H9 (cell line): ENCODE data around the gene TMF1. TPM values are rescaled to one million over a fixed set of nuclear protein-coding genes. Genes with fewer than 3 reads are reported as not detected.

Source experiments
- DNase-seq: peaks from one replicate; pipeline ENCODE4 v3.0.0-alpha.2; 2017
- H2AFZ ChIP-seq: one replicate; pipeline ENCODE4 v1.6.1; 2013; ENCODE audit warnings: mild to moderate bottlenecking, low read length, control low read depth, moderate library complexity
- H2AK5ac ChIP-seq: 2 replicates; pipeline ENCODE4 v1.6.1; 2013; ENCODE audit warnings: low read length, control low read depth, mixed read lengths; ENCODE audit not compliant: insufficient read length
- H2BK120ac ChIP-seq: one replicate; pipeline ENCODE4 v1.6.1; 2013; ENCODE audit warnings: low read depth, mild to moderate bottlenecking, low read length, control low read depth, inconsistent platforms; ENCODE audit not compliant: poor library complexity, severe bottlenecking
- H2BK12ac ChIP-seq: 2 replicates; pipeline ENCODE4 v1.6.1; 2013; ENCODE audit warnings: low read length, control low read depth, mixed read lengths, low read depth; ENCODE audit not compliant: insufficient read length
- H2BK15ac ChIP-seq: 2 replicates; pipeline ENCODE4 v1.6.1; 2013; ENCODE audit warnings: low read depth, low read length, control low read depth
- H2BK20ac ChIP-seq: one replicate; pipeline ENCODE4 v1.6.1; 2013; ENCODE audit warnings: low read depth, mild to moderate bottlenecking, low read length, control low read depth, inconsistent platforms; ENCODE audit not compliant: poor library complexity, severe bottlenecking
- H2BK5ac ChIP-seq: 2 replicates; pipeline ENCODE4 v1.6.1; 2013; ENCODE audit warnings: low read length, control low read depth, mixed read lengths; ENCODE audit not compliant: insufficient read length
- H3K14ac ChIP-seq: 2 replicates; pipeline ENCODE4 v1.6.1; 2013; ENCODE audit warnings: low read length, control low read depth; ENCODE audit not compliant: insufficient read depth
- H3K18ac ChIP-seq: 2 replicates; pipeline ENCODE4 v1.6.1; 2013; ENCODE audit warnings: low read depth, mild to moderate bottlenecking, mixed read lengths, low read length, control low read depth; ENCODE audit not compliant: insufficient read length
- H3K23ac ChIP-seq: 2 replicates; pipeline ENCODE4 v1.6.1; 2013; ENCODE audit warnings: low read length, control low read depth, mixed read lengths, low read depth; ENCODE audit not compliant: insufficient read length
- H3K23me2 ChIP-seq: 2 replicates; pipeline ENCODE4 v1.6.1; 2013; ENCODE audit warnings: low read depth, mild to moderate bottlenecking, mixed read lengths, low read length, control low read depth; ENCODE audit not compliant: insufficient read length, poor library complexity, severe bottlenecking
- H3K27ac ChIP-seq: 2 replicates; pipeline ENCODE4 v1.5.1; 2013; ENCODE audit warnings: low read length, control low read depth, mixed read lengths, low read depth; ENCODE audit not compliant: insufficient read length
- H3K27me3 ChIP-seq: 2 replicates; pipeline ENCODE4 v1.6.1; 2013; ENCODE audit warnings: low read length, control low read depth, inconsistent platforms; ENCODE audit not compliant: insufficient read depth
- H3K4ac ChIP-seq: 2 replicates; pipeline ENCODE4 v1.6.1; 2013; ENCODE audit warnings: low read depth, mild to moderate bottlenecking, control low read depth, inconsistent platforms, low read length, moderate library complexity
- H3K4me1 ChIP-seq: 2 replicates; pipeline ENCODE4 v1.6.1; 2013; ENCODE audit warnings: low read length, control low read depth, inconsistent platforms; ENCODE audit not compliant: insufficient read depth
- H3K4me2 ChIP-seq: 2 replicates; pipeline ENCODE4 v1.6.1; 2013; ENCODE audit warnings: low read length, control low read depth, mixed read lengths; ENCODE audit not compliant: insufficient read length, insufficient read depth
- H3K56ac ChIP-seq: 2 replicates; pipeline ENCODE4 v1.6.1; 2013; ENCODE audit warnings: low read depth, mild to moderate bottlenecking, mixed read lengths, low read length, control low read depth; ENCODE audit not compliant: insufficient read length
- H3K79me1 ChIP-seq: 2 replicates; pipeline ENCODE4 v1.6.1; 2013; ENCODE audit warnings: low read depth, mild to moderate bottlenecking, moderate library complexity, low read length, control low read depth, inconsistent platforms; ENCODE audit not compliant: insufficient read depth, poor library complexity, severe bottlenecking
- H3K79me2 ChIP-seq: 2 replicates; pipeline ENCODE4 v1.6.1; 2013; ENCODE audit warnings: low read length, control low read depth, inconsistent platforms; ENCODE audit not compliant: insufficient read depth
- H3K9ac ChIP-seq: 2 replicates; pipeline ENCODE4 v1.6.1; 2013; ENCODE audit warnings: low read length, control low read depth, mixed read lengths; ENCODE audit not compliant: insufficient read length; ENCODE audit errors: extremely low read depth
- H3K9me3 ChIP-seq: one replicate; pipeline ENCODE4 v1.6.1; 2013; ENCODE audit warnings: low read depth, low read length, inconsistent platforms; ENCODE audit not compliant: control insufficient read depth
- H3T11ph ChIP-seq: one replicate; pipeline ENCODE4 v1.6.1; 2013; ENCODE audit warnings: mild to moderate bottlenecking, low read length, control low read depth, inconsistent platforms
- H4K20me1 ChIP-seq: one replicate; pipeline ENCODE4 v1.6.1; 2013; ENCODE audit not compliant: control insufficient read depth, insufficient read length, insufficient read depth
- H4K5ac ChIP-seq: 2 replicates; pipeline ENCODE4 v1.6.1; 2013; ENCODE audit warnings: low read depth, mild to moderate bottlenecking, mixed read lengths, low read length, control low read depth; ENCODE audit not compliant: insufficient read length
- H4K8ac ChIP-seq: replicated peaks from 2 replicates; pipeline ENCODE4 v1.6.1; 2013; ENCODE audit warnings: low read length, control low read depth, mixed read lengths, low read depth; ENCODE audit not compliant: insufficient read length
- H4K91ac ChIP-seq: 2 replicates; pipeline ENCODE4 v1.6.1; 2013; ENCODE audit warnings: low read depth, mild to moderate bottlenecking, moderate library complexity, mixed read lengths, low read length, control low read depth; ENCODE audit not compliant: insufficient read length
- H3K27ac Mint-ChIP-seq, 3 experiments: 2 replicates in 2 of 3; 3 replicates in 1 of 3; pipeline ENCODE4 v1.8.0; 2020 to 2021; ENCODE audit warnings: mixed read lengths in 3 of 3, mild to moderate bottlenecking in 1 of 3, moderate library complexity in 1 of 3
- H3K27me3 Mint-ChIP-seq: 2 replicates; pipeline ENCODE4 v1.8.0; 2021; ENCODE audit warnings: low read depth, mild to moderate bottlenecking, moderate library complexity, mixed read lengths
- H3K36me3 Mint-ChIP-seq, 3 experiments: 2 replicates in 2 of 3; 3 replicates in 1 of 3; pipeline ENCODE4 v1.8.0; 2020 to 2021; ENCODE audit warnings: low read depth in 3 of 3, mixed read lengths in 3 of 3; ENCODE audit not compliant: insufficient read depth in 1 of 3
- H3K4me1 Mint-ChIP-seq, 2 experiments: 2 replicates each; pipeline ENCODE4 v1.8.0; 2020; ENCODE audit warnings: mixed read lengths in 2 of 2
- H3K4me3 Mint-ChIP-seq, 2 experiments: 2 replicates in 1 of 2; 3 replicates in 1 of 2; pipeline ENCODE4 v1.8.0; 2020 to 2021; ENCODE audit warnings: mild to moderate bottlenecking in 2 of 2, mixed read lengths in 2 of 2, moderate library complexity in 1 of 2
- H3K9me3 Mint-ChIP-seq, 2 experiments: 2 replicates in 1 of 2; 3 replicates in 1 of 2; pipeline ENCODE4 v1.8.0; 2020; ENCODE audit warnings: mild to moderate bottlenecking in 2 of 2, mixed read lengths in 2 of 2, moderate library complexity in 1 of 2
- WGBS: extraction: QIAGEN DNeasy Blood & Tissue Kit; methylation state at CpG from one replicate; pipeline ENCODE4 v1.1.7; 2013; ENCODE audit warnings: missing lambda C conversion rate, low lambda C conversion rate, mixed read lengths; ENCODE audit not compliant: insufficient read length; ENCODE audit errors: extremely low coverage; 5-methylcytosine and 5-hydroxymethylcytosine counted together
- total RNA-seq: library from RNA; stranded (reverse); gene quantifications from 2 replicates; pipeline ENCODE4 v1.2.1, GENCODE V29; 2021
- TF ChIP-seq, protein P1 (sequence below): fragments of 200-600 bp; sonication (generic); conservative IDR thresholded peaks from 3 replicates; pipeline ENCODE4 v1.8.0; 2021; ENCODE audit warnings: antibody characterized with exemption, mild to moderate bottlenecking

Gene TMF1
- total RNA-seq, 1 experiment from 2014 or later = 21.9 TPM

GRCh38 chr3:68974711-68975110, 77.4 kb downstream of the TMF1 start:
- no peaks in the 10 kb centered on the region for H3K79me2 ChIP-seq
- no peak overlapping the region for H2BK15ac ChIP-seq

More at GRCh38 chr3:68974711-68975110, 77.4 kb downstream of the TMF1 start:
- Histone ChIP-seq H2BK20ac (no peak overlapping the region), H3K56ac (no peak overlapping the region), H3K23me2 (no peaks in the 10 kb centered on the region), H3K14ac (no peak overlapping the region), H3K9me3 (no peaks in the 10 kb centered on the region), H2AFZ (no peak overlapping the region), H3K4ac (no peak overlapping the region), H3K4me2 (no peak overlapping the region), H2BK5ac (no peak overlapping the region), H2BK120ac (no peak overlapping the region), H3K23ac (no peak overlapping the region), H4K20me1 (no peaks in the 10 kb centered on the region), H3K79me1 (no peaks in the 10 kb centered on the region), H4K91ac (no peak overlapping the region), H4K8ac (no peak overlapping the region), H3K27ac (no peak overlapping the region), H3T11ph (no peak overlapping the region), H3K4me1 (no peaks in the 10 kb centered on the region), H3K27me3 (no peaks in the 10 kb centered on the region), H2BK12ac (no peak overlapping the region), H3K9ac (no peak overlapping the region), H2AK5ac (no peak overlapping the region), H4K5ac (no peak overlapping the region), H3K18ac (no peak overlapping the region)
- peaks cover 5 to 32% (median 18%) of the 10 kb centered on the region in 3 experiments; a peak in 5 of 7 replicates for H3K36me3 Mint-ChIP-seq
- peaks cover 4 to 10% of the 10 kb centered on the region in 2 experiments; a peak in 3 of 4 replicates for H3K4me1 Mint-ChIP-seq
- TF ChIP-seq, protein P1, sequence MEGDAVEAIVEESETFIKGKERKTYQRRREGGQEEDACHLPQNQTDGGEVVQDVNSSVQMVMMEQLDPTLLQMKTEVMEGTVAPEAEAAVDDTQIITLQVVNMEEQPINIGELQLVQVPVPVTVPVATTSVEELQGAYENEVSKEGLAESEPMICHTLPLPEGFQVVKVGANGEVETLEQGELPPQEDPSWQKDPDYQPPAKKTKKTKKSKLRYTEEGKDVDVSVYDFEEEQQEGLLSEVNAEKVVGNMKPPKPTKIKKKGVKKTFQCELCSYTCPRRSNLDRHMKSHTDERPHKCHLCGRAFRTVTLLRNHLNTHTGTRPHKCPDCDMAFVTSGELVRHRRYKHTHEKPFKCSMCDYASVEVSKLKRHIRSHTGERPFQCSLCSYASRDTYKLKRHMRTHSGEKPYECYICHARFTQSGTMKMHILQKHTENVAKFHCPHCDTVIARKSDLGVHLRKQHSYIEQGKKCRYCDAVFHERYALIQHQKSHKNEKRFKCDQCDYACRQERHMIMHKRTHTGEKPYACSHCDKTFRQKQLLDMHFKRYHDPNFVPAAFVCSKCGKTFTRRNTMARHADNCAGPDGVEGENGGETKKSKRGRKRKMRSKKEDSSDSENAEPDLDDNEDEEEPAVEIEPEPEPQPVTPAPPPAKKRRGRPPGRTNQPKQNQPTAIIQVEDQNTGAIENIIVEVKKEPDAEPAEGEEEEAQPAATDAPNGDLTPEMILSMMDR = no peak
- no peaks in the 10 kb centered on the region for H3K27me3 Mint-ChIP-seq
- no peak overlapping the region for H3K27ac Mint-ChIP-seq
- H3K4me3 Mint-ChIP-seq = no peak overlapping the region
- no peak for DNase-seq
- H3K9me3 Mint-ChIP-seq = no peaks in the 10 kb centered on the region
- no CpG with 5 or more reads among the region's 5 CpGs for WGBS
